ENCODE results near the gene TMEM35A. TPM values are rescaled to one million over a fixed set of nuclear protein-coding genes. Genes with fewer than 3 reads are reported as not detected.
A peak's percentile ranks its signal among the peaks of the same experiment; 100 is the strongest.

Gene TMEM35A
- total and polyA plus RNA-seq, 9 of the 15 experiments (the other 6 are each of a cell fraction or from before 2014, with no cell fraction given), result not detected

DNA sequence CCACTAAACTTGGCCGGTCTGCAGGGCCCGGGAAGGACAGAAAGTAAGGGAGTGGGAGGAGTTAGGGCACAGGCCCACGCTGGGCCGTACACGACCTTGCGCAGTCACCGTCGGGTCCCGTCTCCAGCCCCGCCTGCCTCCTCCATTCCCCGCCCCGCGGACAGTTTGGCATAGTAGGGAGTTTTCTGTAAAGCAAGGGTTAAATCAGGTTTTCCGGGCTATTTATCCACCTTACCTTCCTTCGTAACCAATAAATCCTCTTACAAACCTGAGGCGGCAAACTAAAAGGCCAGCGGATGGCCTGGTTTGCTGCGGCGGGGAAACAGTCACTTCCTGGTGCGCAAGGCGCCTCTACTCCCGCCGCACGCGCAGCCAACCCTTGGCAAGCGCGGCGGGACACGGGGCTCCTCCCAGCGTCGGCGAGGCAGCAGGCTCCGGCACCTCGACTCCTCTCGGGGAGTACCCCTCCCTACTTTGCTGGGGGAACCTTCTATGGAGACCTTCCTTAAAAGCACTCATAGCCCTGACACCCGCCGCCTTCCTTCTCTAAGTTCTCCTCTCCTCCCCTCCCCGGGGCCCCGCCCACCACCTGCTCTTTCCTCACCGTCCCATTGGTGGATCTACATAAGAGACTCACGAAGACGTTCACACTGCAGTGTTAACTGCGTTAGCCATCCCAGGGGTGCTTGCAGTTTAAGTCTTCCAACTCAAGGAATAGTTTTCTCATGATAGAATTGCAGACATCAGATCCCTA is 27.0 kb upstream of the TMEM35A start, which contains the start of gene TRMT2B:
Gene TRMT2B (minus strand): TSS at position 563 of the 754 bp plus-strand sequence. CDS start 9,822 bp downstream, outside the sequence.
- Histone ChIP-seq H4K20me1 (replicated peaks; ENCODE audit: control insufficient read depth, insufficient read depth, low read length) (no peaks in the 10 kb centered on the region), H2AFZ (ENCODE audit: low read depth, low read length) (peak within 1 kb of the TSS; percentile 94), H3K79me2 (ENCODE audit: control insufficient read depth, insufficient read depth, low read length) (peaks cover 11% of the 10 kb centered on the region), H3K4me3 (peak within 1 kb of the TSS; percentile 47), H3K9me1 (ENCODE audit: control insufficient read depth, insufficient read depth, low read length) (no peaks in the 10 kb centered on the region), H3K27me3 (ENCODE audit: control insufficient read depth in 2 of 2, insufficient read depth in 2 of 2, low read length in 2 of 2) (no peaks in the 10 kb centered on the region), H3K36me3 (ENCODE audit: control insufficient read depth, insufficient read depth, low read length) (0 out of 3 replicates have a peak, but pooled peaks cover 4% of the 10 kb centered on the region), H3K27ac (ENCODE audit: extremely low read depth, low read depth, low read length) (peak within 1 kb of the TSS; percentile 95), H3K9ac (ENCODE audit: insufficient read depth in 1 of 2, low read depth in 2 of 2, low read length in 2 of 2) (peak within 1 kb of the TSS; percentile 86 to 89), H3K4me2 (ENCODE audit: insufficient read depth, low read length) (peak within 1 kb of the TSS; percentile 87), H3K4me1 (replicated peaks in 1 of 2; ENCODE audit: control insufficient read depth in 2 of 2, insufficient read depth in 2 of 2, low read length in 2 of 2) (peaks cover 0 to under 1% of the 10 kb centered on the region in 2 experiments; a peak in 2 of 5 replicates), H3K9me3 (replicated peaks; ENCODE audit: control insufficient read depth, insufficient read depth, low read depth, low read length) (no peaks in the 10 kb centered on the region)
- WGBS (ENCODE audit: insufficient coverage, low coverage, missing lambda C conversion rate), result 1% methylated on average over 25 of the region's 43 CpGs
- intact Hi-C loops (cut with micrococcal nuclease), result loop anchor here (5.0 kb wide), 1 partner anchor 46 kb away; the partner anchor contains the start of gene CENPI
- TSS peak; percentile 80 for BruUV-seq (replicated peaks)
- peak; percentile 89 for FAIRE-seq
- DNase-seq (ENCODE audit: extremely low read depth in 1 of 4, low spot score in 3 of 4), result peak; percentile 84 to 89 (median 86)
- ChIA-PET POLR2A (no interaction called here), CTCF (ENCODE audit: low intra/inter-chr PET ratio) (no interaction called here)
- in situ Hi-C loops (cut with MboI), result no loop called here
- peak; percentile 99 for ATAC-seq
- peak; percentile 81 for TF ChIP-seq EP400 (IDR thresholded peaks at IDR 0.05)
- peak; percentile 87 for TF ChIP-seq POLR2G (IDR thresholded peaks at IDR 0.05; ENCODE audit: low read depth, low read length)
- TF ChIP-seq ZNF232 (CRISPR knock-in tag; IDR thresholded peaks at IDR 0.05), result no peak
- no peak for TF ChIP-seq XRCC3 (IDR thresholded peaks at IDR 0.05)
- TF ChIP-seq L3MBTL2 (IDR thresholded peaks at IDR 0.05), result peak; percentile 92
- TF ChIP-seq, protein P1, sequence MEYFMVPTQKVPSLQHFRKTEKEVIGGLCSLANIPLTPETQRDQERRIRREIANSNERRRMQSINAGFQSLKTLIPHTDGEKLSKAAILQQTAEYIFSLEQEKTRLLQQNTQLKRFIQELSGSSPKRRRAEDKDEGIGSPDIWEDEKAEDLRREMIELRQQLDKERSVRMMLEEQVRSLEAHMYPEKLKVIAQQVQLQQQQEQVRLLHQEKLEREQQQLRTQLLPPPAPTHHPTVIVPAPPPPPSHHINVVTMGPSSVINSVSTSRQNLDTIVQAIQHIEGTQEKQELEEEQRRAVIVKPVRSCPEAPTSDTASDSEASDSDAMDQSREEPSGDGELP (CRISPR knock-in tag; IDR thresholded peaks at IDR 0.05; ENCODE audit: borderline replicate concordance), result peak; percentile 48; the same call in 1 of the 2 replicates
- no peak for TF ChIP-seq KLF16 (IDR thresholded peaks at IDR 0.05)
- TF ChIP-seq ASH1L (IDR thresholded peaks at IDR 0.05; ENCODE audit: borderline replicate concordance, low read depth, partially characterized antibody), result peak; percentile 54
- TF ChIP-seq TBL1XR1 (IDR thresholded peaks at IDR 0.05; ENCODE audit: low read length in 2 of 2), result 0 out of 4 replicates have a peak, but pooled peaks of 1 of the 2 experiments have one; percentile 22
- TF ChIP-seq ZFPM2 (CRISPR knock-in tag; IDR thresholded peaks at IDR 0.05), result no peak
- TF ChIP-seq TBP (optimal IDR thresholded peaks at IDR 0.05; ENCODE audit: low read depth, low read length), result peak; percentile 30
- TF ChIP-seq, protein P2, sequence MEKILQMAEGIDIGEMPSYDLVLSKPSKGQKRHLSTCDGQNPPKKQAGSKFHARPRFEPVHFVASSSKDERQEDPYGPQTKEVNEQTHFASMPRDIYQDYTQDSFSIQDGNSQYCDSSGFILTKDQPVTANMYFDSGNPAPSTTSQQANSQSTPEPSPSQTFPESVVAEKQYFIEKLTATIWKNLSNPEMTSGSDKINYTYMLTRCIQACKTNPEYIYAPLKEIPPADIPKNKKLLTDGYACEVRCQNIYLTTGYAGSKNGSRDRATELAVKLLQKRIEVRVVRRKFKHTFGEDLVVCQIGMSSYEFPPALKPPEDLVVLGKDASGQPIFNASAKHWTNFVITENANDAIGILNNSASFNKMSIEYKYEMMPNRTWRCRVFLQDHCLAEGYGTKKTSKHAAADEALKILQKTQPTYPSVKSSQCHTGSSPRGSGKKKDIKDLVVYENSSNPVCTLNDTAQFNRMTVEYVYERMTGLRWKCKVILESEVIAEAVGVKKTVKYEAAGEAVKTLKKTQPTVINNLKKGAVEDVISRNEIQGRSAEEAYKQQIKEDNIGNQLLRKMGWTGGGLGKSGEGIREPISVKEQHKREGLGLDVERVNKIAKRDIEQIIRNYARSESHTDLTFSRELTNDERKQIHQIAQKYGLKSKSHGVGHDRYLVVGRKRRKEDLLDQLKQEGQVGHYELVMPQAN (IDR thresholded peaks at IDR 0.05; ENCODE audit: borderline replicate concordance), result peak; percentile 52; the same call in 1 of the 2 replicates
- TF ChIP-seq RHOXF2B (CRISPR knock-in tag; conservative IDR thresholded peaks at IDR 0.05), result no peak
- TF ChIP-seq ETV1 (tag; conservative IDR thresholded peaks at IDR 0.05; ENCODE audit: low read depth), result peak; percentile 59; the same call in 1 of the 2 replicates
- peak; percentile 95 for TF ChIP-seq HNRNPLL (IDR thresholded peaks at IDR 0.05; ENCODE audit: low read depth, low read length, poor library complexity, severe bottlenecking)
- TF ChIP-seq, protein P3, sequence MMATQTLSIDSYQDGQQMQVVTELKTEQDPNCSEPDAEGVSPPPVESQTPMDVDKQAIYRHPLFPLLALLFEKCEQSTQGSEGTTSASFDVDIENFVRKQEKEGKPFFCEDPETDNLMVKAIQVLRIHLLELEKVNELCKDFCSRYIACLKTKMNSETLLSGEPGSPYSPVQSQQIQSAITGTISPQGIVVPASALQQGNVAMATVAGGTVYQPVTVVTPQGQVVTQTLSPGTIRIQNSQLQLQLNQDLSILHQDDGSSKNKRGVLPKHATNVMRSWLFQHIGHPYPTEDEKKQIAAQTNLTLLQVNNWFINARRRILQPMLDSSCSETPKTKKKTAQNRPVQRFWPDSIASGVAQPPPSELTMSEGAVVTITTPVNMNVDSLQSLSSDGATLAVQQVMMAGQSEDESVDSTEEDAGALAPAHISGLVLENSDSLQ (IDR thresholded peaks at IDR 0.05), result 0 out of 2 replicates have a peak, but pooled peaks have one; percentile 17
- TF ChIP-seq TGIF2 (CRISPR knock-in tag; IDR thresholded peaks at IDR 0.05), result no peak
- TF ChIP-seq JUN (IDR thresholded peaks at IDR 0.05; ENCODE audit: borderline replicate concordance, low read depth, low read length), result no peak
- TF ChIP-seq JUN (CRISPR knock-in tag; IDR thresholded peaks at IDR 0.05; ENCODE audit: borderline replicate concordance), result no peak

All from K562 (cell line).